Testis (tissue), 2 donors: ENCODE measurements around the gene FAM78B.

ENCODE experiments used
- CTCF ChIP-seq, 3 experiments: fragments of 450-650 bp in 2 of 3; fragments of 200-600 bp in 1 of 3; sonication (generic) in 1 of 3; IDR thresholded peaks; one replicate each; pipeline ENCODE4 v1.5.1; 2016 to 2019; ENCODE audit warnings: antibody characterized with exemption in 3 of 3, mild to moderate bottlenecking in 2 of 3, moderate library complexity in 1 of 3
- POLR2A ChIP-seq: fragments of 450-650 bp; IDR thresholded peaks from one replicate; pipeline ENCODE4 v1.6.1; 2017; ENCODE audit warnings: antibody characterized with exemption, mild to moderate bottlenecking, moderate library complexity

DNA sequence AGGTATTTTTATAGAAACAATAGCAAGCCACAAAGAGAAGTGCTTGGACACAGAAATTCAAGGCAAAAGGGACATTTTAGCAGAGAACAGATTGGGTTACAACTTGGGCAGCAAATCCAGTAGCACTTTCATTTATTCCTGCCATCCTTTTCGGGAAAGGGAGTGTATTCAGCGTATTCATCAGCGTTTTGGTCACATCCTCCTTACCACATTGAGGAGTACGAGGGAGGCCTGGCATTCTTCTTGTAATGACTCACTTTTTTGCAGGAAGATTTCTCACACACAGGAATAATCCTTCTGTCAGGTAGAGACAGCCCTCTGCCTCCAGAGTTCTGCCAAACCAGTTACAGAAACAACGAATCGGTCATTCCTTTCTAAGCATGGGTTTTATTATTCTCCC lies 18.1 kb upstream of the FAM78B start:
- TF ChIP-seq CTCF (IDR thresholded peaks at IDR 0.05) (no peak), POLR2A (no peak)
